Ureter (tissue), 1 donor: ENCODE results near the gene CTPS1. TPM values are rescaled to one million over a fixed set of nuclear protein-coding genes. Genes with fewer than 3 reads are reported as not detected.
A peak's percentile ranks its signal among the peaks of the same experiment; 100 is the strongest.

Source experiments
- DNase-seq: peaks from one replicate; pipeline ENCODE4 v3.0.0-alpha.2; 2020; ENCODE audit warnings: low spot score
- total RNA-seq: library from RNA; stranded (reverse); gene quantifications from one replicate; pipeline ENCODE4 v1.2.4, GENCODE V29; 2023
- donor health status: DM: yes; HTN: yes; CAD: no.

The CTPS1 gene
- total RNA-seq, 1 donor from 2014 or later: 51.0 TPM

DNA sequence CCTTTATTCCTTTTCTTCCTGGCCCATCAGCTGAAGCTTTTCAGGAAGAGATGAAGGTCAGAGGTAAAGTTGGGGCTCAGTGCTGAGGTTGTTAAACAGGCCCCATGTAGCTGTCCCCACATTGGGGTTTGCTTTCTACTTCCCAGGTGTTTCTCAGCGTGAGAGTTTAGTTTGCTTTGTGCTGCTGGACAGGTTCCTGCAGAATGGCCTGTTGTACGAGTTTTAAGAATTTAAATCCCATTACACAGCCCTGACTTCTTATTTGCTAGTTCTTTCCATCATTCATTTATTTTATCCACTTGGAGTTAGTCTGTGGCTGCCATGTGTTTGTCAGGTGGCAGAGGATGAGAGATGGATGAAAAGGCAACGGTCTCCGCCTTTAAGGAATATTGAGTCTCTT, 19.2 kb downstream of the CTPS1 start:
- no peak for DNase-seq

DNA sequence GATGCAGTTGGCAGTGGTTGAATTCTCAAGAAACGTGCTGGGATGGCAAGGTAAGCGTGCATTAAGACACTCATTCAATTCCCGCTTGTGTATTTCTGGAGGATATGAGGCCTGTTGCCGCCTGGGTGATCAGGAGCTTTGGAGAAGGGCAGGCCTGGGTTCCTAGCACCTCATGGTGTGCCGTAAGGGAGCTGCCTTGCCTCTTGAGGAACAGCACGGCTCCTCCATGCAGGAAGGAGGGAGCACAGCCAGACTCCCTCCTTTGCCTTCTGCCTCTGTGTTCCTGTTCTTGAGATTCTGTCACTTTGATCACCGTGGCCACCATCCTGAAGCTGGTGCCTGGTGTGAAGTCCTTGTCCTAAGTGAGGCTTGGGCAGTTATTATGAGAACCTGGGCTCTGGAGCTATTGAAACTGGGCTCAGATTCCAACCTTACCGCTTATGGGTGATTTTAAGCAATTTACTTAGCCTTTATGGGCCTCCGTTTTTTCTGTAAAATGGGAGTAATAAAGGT, 23.7 kb downstream of the CTPS1 start:
- no peak for DNase-seq

DNA sequence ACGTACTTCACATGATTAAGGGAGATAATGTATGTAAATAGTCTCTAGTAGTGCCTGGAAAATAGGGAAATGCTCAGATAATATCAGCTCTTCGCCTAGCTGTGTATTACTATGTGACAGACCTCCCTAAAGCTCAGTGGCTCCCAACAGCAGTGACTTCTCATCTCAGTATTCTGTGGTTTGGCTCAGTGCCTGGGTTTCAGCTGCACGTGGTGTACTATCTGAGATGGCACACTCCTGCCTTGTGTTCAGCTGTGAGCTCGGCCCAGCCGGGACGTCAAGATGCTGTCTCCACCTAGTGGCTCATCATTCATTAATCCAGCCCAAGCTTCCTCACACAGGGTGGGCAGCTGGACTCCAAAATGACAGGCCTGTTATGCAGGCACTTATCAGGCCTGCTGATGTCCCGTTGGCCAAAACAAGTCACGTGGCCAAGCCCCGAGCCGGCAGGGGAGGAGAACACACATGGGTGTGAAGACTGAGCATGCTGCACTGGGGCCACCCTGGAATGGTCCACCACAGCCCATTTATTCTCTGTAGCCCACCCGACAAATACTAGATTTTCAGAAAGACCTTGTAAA, 24.2 kb downstream of the CTPS1 start:
- DNase-seq: peak; percentile 96

DNA sequence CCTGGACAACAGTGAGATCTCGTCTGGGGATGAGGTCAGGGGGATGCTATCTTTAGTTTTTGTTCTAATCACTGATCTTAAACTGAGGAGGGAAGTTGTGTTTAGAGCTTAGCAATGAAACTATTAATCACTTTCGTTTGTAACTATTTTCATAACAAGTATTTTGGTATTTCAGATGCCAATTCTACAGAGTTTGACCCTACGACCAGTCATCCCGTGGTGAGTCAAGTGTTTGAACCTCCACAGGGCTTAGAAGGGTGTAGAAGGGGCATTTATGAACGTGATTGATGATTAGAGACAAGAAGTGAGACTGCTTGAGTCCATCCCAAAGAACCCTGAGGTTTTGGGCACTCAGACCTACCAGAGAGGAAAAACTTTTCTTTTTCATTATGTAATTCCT, 26.4 kb downstream of the CTPS1 start:
- DNase-seq: no peak

DNA sequence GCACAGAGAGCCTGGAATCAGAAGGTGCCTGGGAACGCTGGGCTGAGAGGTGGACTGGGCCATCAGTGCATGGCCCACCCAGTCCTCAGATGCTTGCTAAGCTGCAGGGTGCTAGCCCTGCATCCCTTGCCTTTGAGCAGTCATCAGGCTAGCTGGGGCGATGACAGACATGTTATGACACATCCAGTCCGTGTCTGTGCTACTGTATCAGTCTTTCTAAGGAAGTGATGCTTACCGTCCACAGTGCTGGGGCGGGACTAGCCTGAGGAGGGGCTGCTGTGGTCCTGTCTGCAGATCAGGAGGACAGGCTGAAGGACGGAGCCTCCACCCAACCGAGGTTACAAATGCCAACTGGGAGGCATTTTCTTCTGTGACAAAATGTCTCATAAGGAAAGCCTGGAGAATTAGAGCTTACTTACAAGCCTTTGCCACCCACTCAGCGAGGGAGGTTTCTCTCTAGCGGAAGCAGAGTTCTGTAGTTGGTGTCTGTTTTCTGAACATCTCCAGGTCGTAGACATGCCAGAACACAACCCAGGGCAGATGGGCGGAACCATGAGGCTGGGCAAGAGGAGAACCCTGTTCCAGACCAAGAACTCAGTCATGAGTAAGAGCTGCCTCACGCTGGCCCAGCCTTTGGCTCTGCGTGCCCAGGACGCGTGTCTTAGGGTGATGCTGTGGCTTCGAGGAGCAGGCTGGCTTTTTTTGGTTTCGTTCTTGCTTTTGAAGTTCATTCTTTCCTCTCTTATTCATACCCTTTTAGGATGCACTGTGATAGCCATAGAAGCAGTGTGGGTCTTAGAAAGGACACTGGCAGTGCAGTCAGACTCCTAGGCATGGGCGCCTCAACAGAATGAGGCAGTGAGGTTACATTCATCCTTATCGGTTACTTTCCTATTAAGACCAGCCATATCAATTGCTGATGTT, 27.7 kb downstream of the CTPS1 start:
- no peak for DNase-seq

DNA sequence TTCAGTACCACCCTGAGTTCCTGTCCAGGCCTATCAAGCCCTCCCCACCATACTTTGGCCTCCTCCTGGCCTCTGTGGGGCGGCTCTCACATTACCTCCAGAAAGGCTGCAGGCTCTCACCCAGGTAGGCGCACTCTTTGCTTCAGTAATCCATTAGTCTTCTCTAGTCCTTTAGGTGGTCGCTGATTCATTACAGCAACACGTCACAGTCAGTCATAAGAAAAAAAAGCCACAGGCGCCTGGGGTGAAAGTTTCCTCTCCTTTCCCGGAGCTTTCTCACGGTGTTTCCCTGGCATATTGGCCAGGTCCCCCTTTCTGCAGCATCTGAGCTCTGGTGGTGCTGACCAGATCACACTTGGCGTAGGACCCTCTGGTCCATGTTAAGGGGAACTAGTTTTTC, 30.0 kb downstream of the CTPS1 start:
- DNase-seq: no peak

DNA sequence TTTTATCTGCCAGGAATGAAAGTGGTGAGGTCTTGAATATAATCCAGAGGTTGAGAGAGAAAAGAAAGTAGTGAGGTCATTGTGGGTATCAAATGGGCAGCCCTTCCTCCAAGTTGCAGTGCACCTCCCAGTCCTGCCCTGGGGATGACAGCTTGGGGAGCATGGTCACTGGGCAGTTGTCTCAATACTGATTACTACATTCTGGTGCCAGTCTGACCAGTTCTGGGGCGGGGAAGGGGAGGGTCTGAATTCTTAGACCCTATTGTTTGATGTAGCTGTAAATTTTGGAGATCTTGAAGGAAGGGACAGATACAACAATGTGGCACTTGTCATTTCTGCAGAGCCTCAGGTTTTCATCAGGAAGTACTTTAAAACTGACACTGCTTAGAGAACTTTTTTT, 30.8 kb downstream of the CTPS1 start:
- DNase-seq: no peak

DNA sequence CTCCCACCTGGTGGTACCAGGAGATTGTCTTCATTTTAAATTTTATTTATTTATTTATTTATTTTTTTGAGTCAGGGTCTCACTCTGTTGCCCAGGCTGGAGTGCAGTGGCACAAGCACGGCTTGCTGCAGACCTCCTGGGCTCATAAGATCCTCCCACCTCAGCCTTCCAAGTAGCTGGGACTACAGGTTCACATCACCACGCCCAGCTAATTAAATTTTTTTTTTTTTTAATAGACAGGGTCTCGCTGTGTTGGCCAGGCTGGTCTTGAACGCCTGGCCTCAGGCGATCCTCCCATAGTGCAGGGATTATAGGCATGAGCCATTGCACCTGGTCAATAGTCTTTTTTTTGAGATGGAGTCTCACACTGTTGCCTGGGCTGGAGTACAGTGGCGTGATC, 33.5 kb downstream of the CTPS1 start:
- no peak for DNase-seq

DNA sequence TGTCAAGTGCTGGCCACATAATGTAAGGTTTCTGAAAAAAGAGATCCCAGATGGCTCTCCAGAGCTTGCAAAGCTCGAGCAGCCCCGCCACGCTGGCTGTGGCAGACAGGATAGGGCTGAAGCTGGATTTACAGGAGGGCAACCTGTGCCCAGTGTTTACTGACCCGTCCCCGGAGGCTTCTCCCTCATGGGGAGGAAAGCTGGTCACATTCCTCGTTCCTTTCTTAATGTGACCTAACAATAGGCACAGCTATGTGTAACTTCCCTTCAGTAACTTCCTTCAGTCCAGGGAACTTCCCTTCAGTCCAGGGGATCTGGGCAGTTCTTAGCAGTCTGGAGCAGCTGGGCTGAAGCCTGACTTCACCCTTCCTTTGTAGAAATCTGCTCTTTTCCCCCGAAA, 34.3 kb downstream of the CTPS1 start:
- no peak for DNase-seq

DNA sequence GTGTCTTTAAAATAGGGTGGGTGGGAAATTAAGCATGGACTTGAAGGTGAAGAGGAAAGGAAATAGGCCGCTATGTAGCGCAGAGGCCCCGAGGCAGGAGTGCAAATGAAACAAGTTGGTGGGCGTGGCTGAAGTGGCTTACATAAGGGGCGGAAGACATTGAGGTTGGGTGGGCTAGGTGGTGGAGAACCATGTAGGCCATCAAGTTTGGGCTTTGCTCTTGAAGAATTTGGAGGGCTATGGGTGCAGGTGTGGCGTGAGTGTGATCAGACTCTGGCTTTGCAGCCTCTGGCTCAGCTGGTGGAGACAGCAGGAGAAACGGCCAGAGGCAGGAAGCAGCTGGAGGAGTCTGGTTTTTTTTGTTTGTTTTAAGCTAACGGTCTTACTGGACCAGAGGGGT, 35.4 kb downstream of the CTPS1 start:
- DNase-seq: no peak

DNA sequence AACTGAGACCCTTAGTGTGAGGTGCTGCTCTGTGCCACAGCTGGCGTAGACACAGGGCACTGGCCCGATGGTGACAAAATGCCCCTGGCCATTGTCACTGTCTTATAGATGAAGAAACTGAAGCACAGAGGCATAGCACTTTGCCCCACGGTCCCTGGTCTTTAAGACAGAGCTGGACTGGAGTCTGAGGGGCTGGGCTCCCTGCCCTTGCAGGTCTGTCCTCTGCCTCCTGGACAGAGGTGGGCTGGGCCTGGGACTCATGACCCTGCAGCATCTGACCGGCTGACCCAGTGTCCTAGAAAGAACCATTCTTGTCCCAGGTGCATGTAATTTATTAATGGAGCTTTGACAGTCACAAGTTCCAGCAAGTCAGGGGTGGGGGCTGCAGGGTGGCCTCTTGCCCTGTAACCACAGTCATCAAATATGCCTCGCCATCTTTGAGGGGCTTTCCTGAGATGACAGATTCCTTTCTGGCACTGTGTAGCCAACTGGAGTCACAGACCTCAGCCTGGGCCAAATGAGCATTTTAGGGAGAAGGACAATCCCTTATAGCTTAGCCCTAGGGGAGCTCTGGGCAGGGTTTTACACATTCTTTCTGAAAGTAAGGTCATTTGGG, 35.9 kb downstream of the CTPS1 start:
- DNase-seq: no peak

DNA sequence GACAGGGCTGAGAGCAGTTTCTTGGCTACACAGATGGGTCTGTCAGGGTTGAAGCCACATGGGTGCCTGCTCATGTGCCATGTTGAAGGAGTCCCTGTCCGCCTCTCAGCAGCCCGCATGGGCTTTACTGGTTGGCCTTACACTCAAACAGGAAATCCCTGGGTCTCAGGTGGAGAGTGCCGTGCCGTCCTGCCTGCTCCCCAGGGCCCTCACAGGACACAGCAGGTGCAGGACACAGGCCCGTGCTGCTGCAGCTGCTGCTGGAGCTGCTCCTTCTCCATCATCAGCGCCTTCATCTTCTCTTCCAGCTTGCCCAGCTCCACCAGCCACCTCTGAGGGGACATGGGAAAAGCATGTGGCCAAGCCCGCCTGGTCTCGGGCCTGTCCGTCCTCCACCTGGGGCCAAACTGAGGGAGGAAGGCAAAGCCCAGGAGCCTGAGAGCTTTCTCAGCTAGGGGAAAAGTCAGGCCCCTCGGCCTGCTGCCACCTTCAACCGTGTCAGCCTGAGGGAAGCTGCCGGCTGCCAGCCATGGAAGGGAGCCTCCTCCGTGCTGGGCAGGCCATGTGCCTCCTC, 36.5 kb downstream of the CTPS1 start:
- no peak for DNase-seq

DNA sequence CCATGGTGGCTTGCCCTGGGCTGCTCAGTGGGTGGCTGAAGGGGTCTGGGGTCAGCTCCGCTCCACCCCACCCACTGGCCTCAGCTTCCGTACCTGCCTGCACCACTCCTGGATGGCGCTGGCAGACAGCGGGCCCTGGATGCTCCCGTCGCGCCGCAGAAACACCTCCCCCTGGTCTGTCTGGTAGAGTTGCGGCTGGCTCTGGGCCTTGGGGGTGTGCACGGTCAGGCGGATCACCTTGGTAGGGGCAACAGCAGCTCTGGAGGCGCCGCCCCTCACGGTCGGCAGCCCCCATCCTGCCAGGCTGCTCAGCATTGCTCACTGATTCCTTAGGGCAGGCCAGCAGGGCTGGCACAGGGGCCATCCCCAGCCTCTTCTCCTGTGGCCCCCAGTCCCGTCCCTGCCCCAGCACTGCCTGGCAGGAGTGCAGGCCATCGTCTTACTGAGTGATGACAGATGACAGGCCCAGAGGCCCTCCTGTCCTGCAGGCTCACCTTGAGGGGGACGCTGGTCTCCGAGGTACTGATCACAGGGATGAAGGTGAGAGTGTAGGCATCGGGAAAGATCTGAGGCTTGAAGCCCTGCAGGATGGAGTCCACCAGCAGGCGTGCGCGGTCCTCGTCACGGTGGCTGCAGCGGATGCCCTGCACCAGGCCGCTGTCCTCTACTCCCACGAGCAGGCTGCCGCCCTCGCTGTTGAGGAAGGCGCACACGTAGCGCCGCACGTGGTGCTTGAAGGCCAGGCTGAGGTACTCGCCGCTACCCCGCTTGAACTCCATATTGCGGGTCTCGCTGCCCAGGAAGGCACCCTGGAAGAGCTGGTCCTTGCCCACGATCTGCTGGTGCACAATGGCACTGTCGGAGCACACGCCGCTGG, 37.9 kb downstream of the CTPS1 start:
- DNase-seq: no peak

DNA sequence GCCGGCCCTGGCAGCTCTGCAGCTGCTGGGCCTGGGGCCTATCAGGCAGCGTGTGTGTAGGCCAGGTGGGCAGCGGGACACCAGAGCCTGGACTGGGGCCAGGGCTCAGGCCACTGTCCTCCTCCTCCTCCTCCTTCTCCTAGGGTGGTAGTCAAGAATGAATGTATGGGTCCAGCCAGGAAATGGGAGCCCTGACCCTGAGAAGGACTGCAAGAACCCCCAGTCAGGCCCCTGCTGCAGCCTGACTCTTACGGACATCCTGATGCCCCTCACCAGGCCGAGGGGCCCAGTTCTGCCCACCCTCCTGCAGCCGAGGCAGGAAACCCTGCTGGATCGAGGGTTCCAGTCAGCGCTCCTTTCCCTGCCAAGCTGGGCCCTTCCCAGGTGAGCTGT, 38.5 kb downstream of the CTPS1 start:
- no peak for DNase-seq

DNA sequence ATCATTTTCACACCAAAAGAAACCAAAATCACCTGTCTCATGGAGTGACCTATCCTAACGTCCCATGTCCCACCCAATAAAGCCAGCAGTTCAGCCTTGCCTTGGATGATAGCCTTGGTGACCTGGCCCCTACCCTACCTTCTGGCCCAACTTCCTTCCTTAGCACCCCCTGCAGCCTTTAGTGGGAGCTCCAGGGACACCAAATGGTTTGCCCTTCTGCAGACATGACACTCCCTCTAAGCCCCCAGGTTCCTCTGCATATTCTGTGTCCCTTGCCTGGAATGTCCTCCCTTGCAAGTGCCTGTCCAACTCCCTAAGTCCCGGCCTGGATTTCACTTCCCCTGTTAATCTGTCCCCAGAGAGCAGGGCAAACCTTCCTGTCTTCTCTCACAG, 39.9 kb downstream of the CTPS1 start:
- no peak for DNase-seq

DNA sequence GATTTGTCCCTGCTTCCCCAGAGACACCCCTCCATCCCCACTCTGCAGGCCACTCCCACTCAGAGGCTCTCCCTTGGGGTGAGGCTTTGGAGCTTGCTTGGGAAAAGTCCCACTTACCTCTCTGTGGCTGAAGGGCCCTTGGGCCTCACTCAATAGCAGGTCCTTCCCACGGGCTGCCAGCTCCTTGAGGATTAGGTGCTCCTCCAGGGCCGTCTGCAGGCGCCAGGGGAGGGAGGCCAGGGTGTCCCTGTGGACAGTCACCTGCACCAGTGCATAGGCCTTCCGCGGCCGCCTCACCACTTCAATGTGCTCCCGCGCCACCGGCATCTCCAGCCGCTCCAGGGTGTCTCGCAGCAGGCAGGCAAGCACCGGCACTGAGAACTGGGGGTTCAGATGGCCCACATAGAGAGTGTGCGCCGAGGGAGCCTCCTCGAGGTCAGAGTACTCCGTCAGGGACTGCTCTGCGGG, 40.6 kb downstream of the CTPS1 start:
- no peak for DNase-seq

DNA sequence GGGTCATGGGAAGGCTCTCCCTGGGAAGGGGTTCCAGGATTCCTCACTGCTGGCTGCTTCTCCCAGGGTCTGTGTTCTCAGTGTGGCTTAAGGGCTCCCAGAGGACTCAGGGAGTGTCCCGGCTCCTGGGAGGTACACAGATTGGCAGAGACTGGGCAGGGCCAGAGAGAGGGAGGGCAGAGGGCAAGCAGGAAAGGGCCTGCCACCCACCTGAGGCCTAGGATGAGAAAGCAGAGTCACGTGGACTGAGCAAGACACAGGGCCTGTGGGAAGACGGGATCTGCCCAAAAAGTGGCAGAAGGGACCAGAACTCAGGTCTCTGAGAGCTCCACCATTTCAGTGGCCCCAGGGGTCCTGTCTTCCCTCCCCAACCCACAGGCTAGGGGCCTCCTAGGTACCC, 41.2 kb downstream of the CTPS1 start:
- DNase-seq: no peak

DNA sequence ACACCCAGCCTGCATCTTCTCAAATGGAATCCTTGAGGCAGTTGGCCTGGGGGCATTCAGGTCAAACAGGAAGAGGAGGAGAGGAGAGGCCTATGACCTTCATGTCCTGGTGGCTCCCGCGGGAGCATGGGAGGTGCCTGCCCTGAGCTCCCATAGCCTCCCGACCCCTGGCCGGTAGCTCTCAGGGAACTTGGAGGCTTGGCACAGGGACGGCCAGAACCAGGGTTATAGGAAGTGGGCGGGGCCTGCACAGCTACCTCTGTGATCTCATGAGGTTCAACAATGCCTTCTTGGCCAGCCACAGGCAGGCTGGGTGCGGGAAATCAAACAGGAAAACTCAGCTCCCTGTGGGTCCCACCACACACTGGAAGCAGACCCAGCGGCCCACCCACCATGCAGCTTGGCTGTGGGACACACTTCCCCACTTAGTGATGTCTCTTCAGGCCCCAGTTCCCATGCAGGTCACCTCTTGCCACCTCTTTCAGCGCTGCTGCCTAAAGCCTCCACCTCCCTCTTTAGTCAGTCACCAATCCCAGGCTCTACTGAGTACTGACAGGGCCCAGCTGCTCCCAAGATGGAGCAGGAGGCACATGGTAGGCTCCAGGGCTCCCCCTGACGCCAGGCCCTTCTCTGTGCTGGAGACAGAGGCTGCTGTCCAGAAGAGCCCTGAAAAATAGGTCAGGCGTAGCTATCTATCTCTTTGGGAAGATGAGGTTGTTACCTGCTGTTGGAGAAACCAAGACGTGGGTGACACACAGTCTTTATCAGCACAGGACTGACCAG, 42.2 kb downstream of the CTPS1 start, which contains the start of gene SLFNL1:
Gene SLFNL1 (minus strand): TSS at position 200 of the 783 bp plus-strand sequence. CDS start 1,065 bp downstream, outside the sequence.
- DNase-seq: no peak

DNA sequence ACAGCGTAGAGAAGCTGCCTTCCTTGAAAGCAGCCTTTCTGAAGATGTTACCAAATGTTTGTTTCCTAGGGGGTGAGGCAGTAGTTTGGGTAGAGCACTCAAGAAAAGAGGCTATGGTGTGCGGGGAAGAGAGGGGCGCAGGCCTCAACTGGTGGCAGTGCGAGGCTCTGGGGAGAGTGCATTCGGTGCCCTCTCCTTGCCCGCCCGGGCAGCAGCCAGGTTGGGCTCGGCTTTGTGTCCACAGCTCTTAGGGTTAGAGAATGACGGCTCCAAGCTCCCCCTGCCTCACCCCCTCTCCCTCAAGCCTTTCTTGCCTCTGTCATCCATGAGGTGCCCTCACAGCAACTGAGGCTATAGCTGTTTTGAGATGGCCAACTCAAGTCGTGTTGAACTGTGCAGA, 42.9 kb downstream of the CTPS1 start:
- DNase-seq: no peak

DNA sequence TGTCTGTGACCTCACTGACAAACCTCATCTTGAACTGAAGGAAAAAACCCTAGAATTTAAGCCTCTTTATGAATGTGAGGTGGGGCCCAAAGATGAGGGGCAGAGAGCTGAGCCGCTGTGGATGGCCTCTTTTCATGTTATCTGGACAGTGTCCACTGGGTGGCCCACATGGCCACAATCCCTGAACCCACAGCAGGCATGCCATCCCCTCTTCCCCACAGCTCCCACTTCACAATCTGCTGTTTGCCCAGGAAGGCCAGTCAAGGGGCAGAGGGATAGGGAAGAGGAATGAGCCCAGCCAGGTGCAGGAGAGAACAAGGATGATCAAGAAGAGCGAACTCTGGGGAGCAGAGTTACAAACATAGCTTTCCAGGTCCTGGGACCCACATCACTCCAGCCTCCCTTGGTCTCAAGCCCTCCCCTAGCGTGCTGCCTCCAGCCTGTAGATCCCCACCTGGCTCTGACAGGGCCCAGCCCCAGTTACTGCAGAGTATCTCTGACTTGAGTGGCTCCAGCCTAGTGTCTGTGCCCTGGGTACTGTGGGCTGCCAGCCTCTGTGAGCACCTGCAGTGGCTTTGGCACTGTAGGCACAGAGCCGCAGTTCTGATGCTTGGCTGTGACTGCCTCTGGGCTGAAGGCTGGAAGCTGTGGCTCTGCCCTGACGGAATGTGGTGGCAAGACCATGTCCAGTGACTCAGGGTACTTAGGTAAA, 43.9 kb downstream of the CTPS1 start:
- DNase-seq: no peak
